ENCODE data around the gene CNP. TPM values are rescaled to one million over a fixed set of nuclear protein-coding genes. Genes with fewer than 3 reads are reported as not detected.
"Not testable (repeated sequence)": the region's sequence is repeated elsewhere in the genome, so short reads cannot be mapped to it uniquely, and the experiment has no call there.

CNP gene
- 41.7 and 66.7 TPM in 2 replicates for total RNA-seq (2014; rRNA removed; shearing (Covaris generic))
- 45.1 and 49.7 TPM in 2 replicates for polyA plus RNA-seq (2015; cell fraction: cytosol; rRNA removed)
- polyA plus RNA-seq (2015; cell fraction: nucleus; rRNA removed), result 40.0 and 41.4 TPM in 2 replicates

GRCh38 chr17:41966463-41967140 lies at the start of gene CNP:
CNP (plus strand) TSS chr17:41966795; CDS start chr17:41966885, 90 bp downstream.
- DNase-seq (ENCODE audit: low read depth), result peak; percentile 78

- DNase-seq (ENCODE audit: low read depth), result peak; percentile 36
These were observed 49.4 kb upstream of the CNP start for GRCh38 chr17:41917192-41917591.

- peak; percentile 32 for DNase-seq (ENCODE audit: low read depth)
These were observed 48.8 kb upstream of the CNP start for GRCh38 chr17:41917679-41918313.

GRCh38 chr17:41918314-41919164 lies 48.1 kb upstream of the CNP start, which contains the start of gene ACLY:
ACLY (minus strand) TSS chr17:41918951; CDS start chr17:41913873, 5,078 bp downstream.
- peak; percentile 97 for DNase-seq (ENCODE audit: low read depth)

- no peak for DNase-seq (ENCODE audit: low read depth)
These were observed 47.3 kb upstream of the CNP start for GRCh38 chr17:41919165-41919817.

- DNase-seq (ENCODE audit: low read depth), result no peak
These were observed 46.6 kb upstream of the CNP start for GRCh38 chr17:41919840-41920579.

GRCh38 chr17:41920580-41920955 lies 46.0 kb upstream of the CNP start:
- DNase-seq (ENCODE audit: low read depth), result no peak

GRCh38 chr17:41925991-41926590 lies 40.5 kb upstream of the CNP start:
- no peak for DNase-seq (ENCODE audit: low read depth)

GRCh38 chr17:41928693-41929251 lies 37.8 kb upstream of the CNP start:
- no peak for DNase-seq (ENCODE audit: low read depth)

GRCh38 chr17:41930009-41930832 lies 36.4 kb upstream of the CNP start, which contains the start of gene ODAD4:
ODAD4 (plus strand) TSS chr17:41930617; CDS start chr17:41930724, 107 bp downstream.
- DNase-seq (ENCODE audit: low read depth), result peak; percentile 97

- DNase-seq (ENCODE audit: low read depth), result not testable (repeated sequence)
These were observed 35.8 kb upstream of the CNP start for GRCh38 chr17:41930833-41931156.

GRCh38 chr17:41931715-41932114 lies 34.9 kb upstream of the CNP start:
- DNase-seq (ENCODE audit: low read depth), result not testable (repeated sequence)

- no peak for DNase-seq (ENCODE audit: low read depth)
These were observed 33.7 kb upstream of the CNP start for GRCh38 chr17:41932816-41933389.

- no peak for DNase-seq (ENCODE audit: low read depth)
These were observed 31.0 kb upstream of the CNP start for GRCh38 chr17:41935641-41936040.

GRCh38 chr17:41937970-41938954 lies 28.3 kb upstream of the CNP start:
- no peak for DNase-seq (ENCODE audit: low read depth)

- DNase-seq (ENCODE audit: low read depth), result no peak
These were observed 27.4 kb upstream of the CNP start for GRCh38 chr17:41939044-41939692.

GRCh38 chr17:41939693-41940090 lies 26.9 kb upstream of the CNP start:
- DNase-seq (ENCODE audit: low read depth), result no peak
